ENCODE data around the gene FPR2.

FPR2 gene

DNA sequence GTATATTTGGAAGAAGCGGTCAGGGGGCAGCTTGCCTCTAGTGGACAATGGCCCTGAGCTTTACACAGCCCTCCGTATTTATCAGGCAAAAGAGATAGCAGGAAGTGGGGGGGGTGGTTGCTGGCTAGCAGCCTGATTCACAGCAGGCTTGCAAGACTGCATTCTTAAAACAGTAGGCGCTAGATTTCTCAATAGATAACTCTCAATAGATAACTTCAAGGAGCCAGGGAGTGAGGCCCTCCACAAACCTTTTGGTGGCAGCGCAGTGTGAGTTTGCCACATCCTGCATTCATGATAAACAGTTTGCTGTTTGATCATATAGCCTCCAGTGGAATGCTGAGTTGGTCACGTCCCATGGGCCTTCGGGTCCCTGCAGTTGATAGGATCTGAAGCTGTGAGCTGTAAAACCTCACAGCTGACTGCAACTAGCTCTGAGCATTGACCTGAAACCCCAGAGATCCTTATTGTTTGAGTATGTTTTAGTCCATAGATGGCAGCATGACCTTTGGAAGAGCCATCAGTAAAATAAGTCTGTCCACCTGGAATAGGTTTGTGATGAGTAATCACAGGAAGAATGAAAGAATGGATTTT lies 46.2 kb downstream of the FPR2 start:
- DNase-seq (ENCODE audit: low spot score): no peak
- ChIA-PET POLR2A (ENCODE audit: low non-redundant PET) (no interaction called here), CTCF (no interaction called here)
- no peak for TF ChIP-seq CTCF (conservative IDR thresholded peaks at IDR 0.05; ENCODE audit: low read depth)
- no peak overlapping the region for H3K27ac ChIP-seq

GRCh38 chr19:51807925-51808324 lies 46.9 kb downstream of the FPR2 start:
- DNase-seq (ENCODE audit: low spot score): no peak
- H3K27ac ChIP-seq: no peak overlapping the region
- CTCF ChIA-PET: interaction anchor here (0.6 to 1.0 kb wide), 2 partner anchors 26 to 30 kb away, joined by 3 read pairs; no protein-coding TSS in a partner anchor
- no peak for TF ChIP-seq CTCF (conservative IDR thresholded peaks at IDR 0.05; ENCODE audit: low read depth)
- POLR2A ChIA-PET (ENCODE audit: low non-redundant PET): no interaction called here

GRCh38 chr19:51808333-51808986 lies 47.5 kb downstream of the FPR2 start:
- peak; percentile 28 for DNase-seq (ENCODE audit: low spot score)
- ChIA-PET POLR2A (ENCODE audit: low non-redundant PET) (interaction anchor here (0.7 kb wide), 1 partner anchor 105 kb away, joined by 3 read pairs; no protein-coding TSS in a partner anchor), CTCF (interaction anchor here (0.6 to 1.0 kb wide), 3 partner anchors 25 to 55 kb away, joined by 3 read pairs; no protein-coding TSS in a partner anchor)
- TF ChIP-seq CTCF (conservative IDR thresholded peaks at IDR 0.05; ENCODE audit: low read depth): no peak
- H3K27ac ChIP-seq: no peak overlapping the region

- ChIA-PET POLR2A (ENCODE audit: low non-redundant PET) (no interaction called here), CTCF (interaction anchor here (0.6 to 0.7 kb wide), 3 partner anchors 89 to 408 kb away, joined by 3 to 4 read pairs (median 3); no protein-coding TSS in a partner anchor)
- DNase-seq (ENCODE audit: low spot score): no peak
These were observed 48.8 kb downstream of the FPR2 start for GRCh38 chr19:51809787-51810186.

GRCh38 chr19:51810223-51810622 lies 49.2 kb downstream of the FPR2 start:
- ChIA-PET POLR2A (ENCODE audit: low non-redundant PET) (no interaction called here), CTCF (interaction anchor here (0.6 to 0.7 kb wide), 2 partner anchors 149 to 409 kb away, joined by 3 read pairs; no protein-coding TSS in a partner anchor)
- peak overlapping the region; percentile 72; the same call in 1 of the 2 replicates for H3K27ac ChIP-seq
- peak; percentile 21; the same call in 1 of the 2 replicates for TF ChIP-seq CTCF (conservative IDR thresholded peaks at IDR 0.05; ENCODE audit: low read depth)
- DNase-seq (ENCODE audit: low spot score): no peak

More at GRCh38 chr19:51809787-51810186, 48.8 kb downstream of the FPR2 start:
- no peak for TF ChIP-seq CTCF (conservative IDR thresholded peaks at IDR 0.05; ENCODE audit: low read depth)
- peak overlapping the region; percentile 72 for H3K27ac ChIP-seq

DNA sequence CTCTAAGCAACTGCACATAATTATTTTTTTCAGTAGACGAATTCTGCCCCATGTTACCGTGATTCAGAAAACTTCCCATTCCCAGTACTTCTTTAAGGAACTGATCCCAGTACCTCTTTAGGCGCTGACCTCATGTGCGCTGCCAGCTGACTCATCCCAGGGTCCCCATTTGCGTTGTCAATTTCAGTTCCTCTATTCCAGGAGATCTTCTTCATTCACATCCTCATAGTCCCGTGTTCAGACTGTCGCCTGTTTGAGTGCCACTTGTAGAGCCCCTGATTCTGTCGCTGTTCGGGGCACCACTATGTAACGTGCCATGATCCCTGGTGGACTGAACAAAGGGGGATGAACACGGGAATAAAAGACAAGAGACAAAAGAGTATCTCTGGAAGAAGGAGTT lies 50.4 kb downstream of the FPR2 start:
- DNase-seq (ENCODE audit: low spot score): no peak
- TF ChIP-seq CTCF (conservative IDR thresholded peaks at IDR 0.05; ENCODE audit: low read depth): no peak
- POLR2A ChIA-PET (ENCODE audit: low non-redundant PET): no interaction called here
- CTCF ChIA-PET: interaction anchor here (0.6 kb wide), 3 partner anchors 70 to 1009 kb away, joined by 3 to 4 read pairs (median 4); no protein-coding TSS in a partner anchor
- no peak overlapping the region for H3K27ac ChIP-seq
